Sciatic nerve (tissue), 2 donors: ENCODE measurements around the gene CFAP410. TPM values are rescaled to one million over a fixed set of nuclear protein-coding genes. Genes with fewer than 3 reads are reported as not detected.

ENCODE experiments used
- ATAC-seq: fragments of 200-7000 bp; cut with Tn5 transposase; one replicate; pipeline ENCODE4 v1.9.1; 2020; ENCODE audit warnings: mild to moderate bottlenecking, moderate library complexity
- DNase-seq: peaks from one replicate; pipeline ENCODE4 v3.0.0-alpha.2; 2020; ENCODE audit warnings: low spot score
- intact Hi-C: fragments of 100-400 bp; cut with DNase I; formaldehyde crosslinking; loops from one replicate; pipeline ENCODE4 v1.14.2; 2022
- total RNA-seq: library from RNA; stranded (reverse); fragmentation: NEBNext Ultra II Directional; extraction: Animal tissue kit (Norgen Biotek cat#: 25700); gene quantifications from one replicate; pipeline ENCODE4 v1.2.1, GENCODE V29; 2021
- donor health status: DM: no; HTN: no; CAD: no.
- donor health status: DM: no; HTN: no; CAD: no.

The CFAP410 gene
- total RNA-seq, 1 donor from 2014 or later: 26.7 TPM

- no peak for ATAC-seq
- no peak for DNase-seq
- intact Hi-C loops: no loop called here
Measured at GRCh38 chr21:44335266-44336059, 3.7 kb downstream of the CFAP410 start.

GRCh38 chr21:44334329-44335030, 4.7 kb downstream of the CFAP410 start:
- ATAC-seq: no peak
- intact Hi-C loops: no loop called here
- no peak for DNase-seq

GRCh38 chr21:44333509-44334328, 5.5 kb downstream of the CFAP410 start:
- intact Hi-C loops: no loop called here
- no peak for DNase-seq
- ATAC-seq: no peak

GRCh38 chr21:44332965-44333364, 6.2 kb downstream of the CFAP410 start:
- ATAC-seq: no peak
- intact Hi-C loops: no loop called here
- no peak for DNase-seq

GRCh38 chr21:44332383-44332782, 6.8 kb downstream of the CFAP410 start:
- ATAC-seq (no peak), DNase-seq (no peak)
- intact Hi-C loops: no loop called here

DNA sequence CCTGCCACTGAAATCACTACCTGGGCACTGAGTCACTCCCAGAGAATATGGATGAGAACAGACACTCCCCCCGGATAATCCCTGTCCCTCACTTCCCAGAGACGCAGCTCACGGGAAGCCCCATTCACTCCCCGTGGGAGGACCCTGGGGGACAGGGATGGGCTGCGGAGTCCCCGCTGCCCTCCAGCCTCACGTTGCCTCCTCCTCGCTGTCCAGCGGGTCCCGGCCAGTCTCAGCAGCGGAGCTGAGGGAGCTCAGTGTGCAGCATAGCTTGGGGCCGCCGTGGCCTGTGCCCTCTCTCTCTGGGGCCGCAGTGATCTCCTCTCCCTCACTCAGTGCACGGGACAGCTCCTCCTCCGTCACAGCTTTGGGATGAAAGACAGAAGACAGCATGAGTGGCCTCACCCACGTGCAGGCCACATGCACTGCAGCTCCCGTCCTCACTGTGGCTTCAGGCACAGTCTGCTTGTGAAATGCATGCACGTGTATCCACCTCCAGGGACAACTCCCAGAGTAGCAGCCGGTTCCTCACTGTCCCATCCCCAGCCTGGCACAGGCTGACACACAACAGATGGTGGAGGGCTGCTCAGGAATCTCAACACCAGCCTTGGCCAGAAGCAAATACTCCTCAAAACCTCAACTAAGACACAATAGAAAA, 7.4 kb downstream of the CFAP410 start:
- intact Hi-C loops: no loop called here
- ATAC-seq: peak; percentile 2

GRCh38 chr21:44331209-44331608, 8.0 kb downstream of the CFAP410 start:
- DNase-seq (no peak), ATAC-seq (no peak)
- intact Hi-C loops: no loop called here

More for the DNA sequence above, 7.4 kb downstream of the CFAP410 start:
- DNase-seq: no peak

DNA sequence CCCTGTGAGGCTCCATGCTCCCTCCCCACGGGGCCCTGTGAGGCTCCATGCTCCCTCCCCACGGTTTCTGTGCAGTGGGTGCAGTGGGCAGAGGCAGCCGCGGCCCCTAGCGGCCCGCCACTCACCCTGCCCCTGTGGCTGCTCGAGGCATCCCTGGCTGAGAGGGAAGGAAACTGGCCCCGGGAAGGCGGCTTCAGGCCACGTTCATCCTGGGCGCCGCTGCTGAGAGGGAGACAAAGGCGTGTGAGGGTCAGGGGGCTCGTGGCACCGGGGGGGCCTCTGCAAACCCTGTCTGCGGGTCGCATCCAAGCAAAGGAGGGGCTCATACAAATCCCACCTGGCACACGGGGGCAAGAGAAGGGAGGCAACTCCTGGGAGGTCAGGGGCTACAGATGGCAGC, 8.5 kb downstream of the CFAP410 start:
- DNase-seq: no peak
- intact Hi-C loops: no loop called here

DNA sequence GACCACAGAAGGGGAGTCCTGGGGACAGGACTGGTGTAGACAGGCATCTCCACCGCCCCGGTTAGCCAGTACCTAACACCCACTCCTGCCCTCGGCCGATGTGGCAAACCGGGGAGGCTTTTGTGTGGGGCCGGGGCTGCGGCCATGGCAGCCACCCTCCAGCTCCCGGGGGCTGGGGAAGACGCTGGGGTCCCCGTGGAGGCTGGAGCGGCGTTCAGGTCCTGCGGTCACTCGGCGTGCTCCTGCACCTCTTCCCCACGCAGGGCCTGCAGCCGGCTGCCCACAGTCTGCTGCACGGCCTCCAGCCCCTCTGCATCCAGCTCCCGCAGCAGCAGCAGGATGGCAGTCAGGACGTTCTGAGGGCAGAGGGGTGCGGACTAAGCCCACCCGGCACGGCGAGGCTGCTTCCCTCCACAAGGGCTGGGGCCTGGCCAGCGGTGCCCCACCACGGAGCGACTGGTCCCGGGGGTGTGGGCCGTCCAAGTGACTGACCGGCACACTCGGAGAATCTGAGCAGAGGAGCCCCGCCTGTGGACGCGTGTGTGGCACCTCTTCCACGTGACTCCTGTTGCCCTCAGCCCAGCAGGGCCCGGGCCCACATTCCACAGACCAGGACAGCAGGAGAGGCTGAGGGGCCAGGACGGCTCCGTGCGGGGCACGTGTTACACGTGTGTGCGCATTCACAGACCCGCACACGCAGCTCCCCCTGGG, 9.1 kb downstream of the CFAP410 start:
- DNase-seq (no peak), ATAC-seq (no peak)
- intact Hi-C loops: no loop called here

More for the DNA sequence above, 8.5 kb downstream of the CFAP410 start:
- no peak for ATAC-seq

GRCh38 chr21:44329086-44329889, 9.9 kb downstream of the CFAP410 start:
- intact Hi-C loops: no loop called here
- ATAC-seq (peak; percentile 3), DNase-seq (no peak)

- DNase-seq (no peak), ATAC-seq (no peak)
- intact Hi-C loops: no loop called here
Measured at GRCh38 chr21:44328242-44328895, 10.8 kb downstream of the CFAP410 start.

GRCh38 chr21:44327603-44327974, 11.6 kb downstream of the CFAP410 start:
- intact Hi-C loops: no loop called here

GRCh38 chr21:44326716-44327602, 12.2 kb downstream of the CFAP410 start:
- intact Hi-C loops: no loop called here
- DNase-seq (no peak), ATAC-seq (peak; percentile 3)

More at GRCh38 chr21:44327603-44327974, 11.6 kb downstream of the CFAP410 start:
- DNase-seq (no peak), ATAC-seq (no peak)

- intact Hi-C loops: no loop called here
Measured at GRCh38 chr21:44326272-44326647, 12.9 kb downstream of the CFAP410 start.

DNA sequence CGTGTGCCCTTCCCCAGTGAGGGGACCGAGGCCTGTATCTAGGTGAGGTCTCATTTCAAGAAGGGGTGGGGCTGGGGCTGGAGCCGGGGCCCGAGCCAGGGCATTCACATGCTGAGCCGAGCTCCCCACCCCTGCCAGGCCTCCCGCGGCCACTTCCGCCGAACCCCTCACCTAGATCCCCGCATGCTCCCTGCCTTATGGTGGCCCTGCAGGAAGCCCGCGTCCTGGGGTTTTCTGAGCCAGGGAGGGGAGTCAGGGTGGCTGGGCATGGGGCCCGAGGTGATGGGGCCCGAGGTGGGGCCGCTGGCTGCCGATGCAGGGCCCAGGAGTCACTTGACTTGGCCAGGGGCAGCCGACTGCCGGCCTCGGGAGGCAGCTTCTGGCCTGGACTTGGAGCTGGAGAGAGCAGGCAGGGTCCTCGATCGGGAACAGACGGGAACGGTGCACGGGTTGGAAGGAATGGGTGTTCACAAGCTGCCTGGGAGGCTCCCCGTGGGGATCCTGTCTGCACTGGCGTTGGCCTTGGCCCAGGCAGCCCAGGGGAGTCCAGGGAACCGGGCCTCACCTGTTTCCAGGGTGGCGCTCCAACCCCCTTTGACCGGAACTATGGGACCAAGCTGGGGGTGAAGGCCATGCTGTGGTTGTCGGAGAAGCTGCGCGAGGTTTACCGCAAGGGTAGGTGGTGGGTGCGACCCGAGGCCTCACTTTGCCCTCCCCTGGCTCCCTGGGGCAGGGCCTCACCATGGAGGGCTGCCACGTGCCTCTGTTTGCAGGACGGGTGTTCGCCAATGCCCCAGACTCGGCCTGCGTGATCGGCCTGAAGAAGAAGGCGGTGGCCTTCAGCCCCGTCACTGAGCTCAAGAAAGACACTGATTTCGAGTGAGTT, 13.6 kb downstream of the CFAP410 start:
- DNase-seq: no peak
- no peak for ATAC-seq
- intact Hi-C loops: no loop called here

More at GRCh38 chr21:44326272-44326647, 12.9 kb downstream of the CFAP410 start:
- DNase-seq (no peak), ATAC-seq (no peak)

- ATAC-seq (no peak), DNase-seq (no peak)
- intact Hi-C loops: no loop called here
Measured at GRCh38 chr21:44324854-44325107, 14.4 kb downstream of the CFAP410 start.
